HG03039 (cell line): ENCODE measurements around the gene S1PR2.
A peak's percentile ranks its signal among the peaks of the same experiment; 100 is the strongest.
"Not testable (repeated sequence)": the region's sequence is repeated elsewhere in the genome, so short reads cannot be mapped to it uniquely, and the experiment has no call there.

Experiments used
- ATAC-seq: cut with Tn5 transposase; IDR thresholded peaks from one replicate; pipeline ENCODE4 v1.9.1; 2021; ENCODE audit warnings: mild to moderate bottlenecking, moderate library complexity; ENCODE audit not compliant: unreplicated experiment

The S1PR2 gene

GRCh38 chr19:10254244-10254643 is 23.1 kb upstream of the S1PR2 start:
- no peak for ATAC-seq

GRCh38 chr19:10252707-10253106 is 21.6 kb upstream of the S1PR2 start:
- no peak for ATAC-seq

- peak; percentile 83 for ATAC-seq
Measured at GRCh38 chr19:10251792-10252694, 20.9 kb upstream of the S1PR2 start, which contains the start of gene MRPL4. MRPL4 (plus strand) TSS chr19:10252214; CDS start chr19:10252254, 40 bp downstream.

- no peak for ATAC-seq
Measured at GRCh38 chr19:10246511-10246910, 15.4 kb upstream of the S1PR2 start.

- ATAC-seq: no peak
Measured at GRCh38 chr19:10245189-10245939, 14.2 kb upstream of the S1PR2 start.

- no peak for ATAC-seq
Measured at GRCh38 chr19:10243606-10244005, 12.5 kb upstream of the S1PR2 start.

GRCh38 chr19:10241826-10242449 is 10.8 kb upstream of the S1PR2 start:
- ATAC-seq: not testable (repeated sequence)

- ATAC-seq: no peak
Measured at GRCh38 chr19:10238172-10238783, 7.1 kb upstream of the S1PR2 start.

- no peak for ATAC-seq
Measured at GRCh38 chr19:10237702-10238101, 6.6 kb upstream of the S1PR2 start.

- ATAC-seq: not testable (repeated sequence)
Measured at GRCh38 chr19:10235409-10235808, 4.3 kb upstream of the S1PR2 start.

GRCh38 chr19:10235003-10235402 is 3.9 kb upstream of the S1PR2 start:
- ATAC-seq: no peak

GRCh38 chr19:10233946-10234345 is 2.8 kb upstream of the S1PR2 start:
- no peak for ATAC-seq

- no peak for ATAC-seq
Measured at GRCh38 chr19:10231612-10232228, 589 bp upstream of the S1PR2 start.

GRCh38 chr19:10230173-10230860 is 814 bp downstream of the S1PR2 start:
- ATAC-seq: peak; percentile 22

GRCh38 chr19:10228920-10229319 is 2.2 kb downstream of the S1PR2 start:
- ATAC-seq: no peak

GRCh38 chr19:10228393-10228792 is 2.7 kb downstream of the S1PR2 start:
- no peak for ATAC-seq

GRCh38 chr19:10227026-10227971 is 3.8 kb downstream of the S1PR2 start:
- no peak for ATAC-seq

- ATAC-seq: no peak
Measured at GRCh38 chr19:10226376-10227025, 4.6 kb downstream of the S1PR2 start.
